ENCODE data around the gene GNG13. TPM values are rescaled to one million over a fixed set of nuclear protein-coding genes. Genes with fewer than 3 reads are reported as not detected.

Gene GNG13
- total and polyA plus RNA-seq, 9 of the 15 experiments (the other 6 are each of a cell fraction or from before 2014, with no cell fraction given) = not detected

DNA sequence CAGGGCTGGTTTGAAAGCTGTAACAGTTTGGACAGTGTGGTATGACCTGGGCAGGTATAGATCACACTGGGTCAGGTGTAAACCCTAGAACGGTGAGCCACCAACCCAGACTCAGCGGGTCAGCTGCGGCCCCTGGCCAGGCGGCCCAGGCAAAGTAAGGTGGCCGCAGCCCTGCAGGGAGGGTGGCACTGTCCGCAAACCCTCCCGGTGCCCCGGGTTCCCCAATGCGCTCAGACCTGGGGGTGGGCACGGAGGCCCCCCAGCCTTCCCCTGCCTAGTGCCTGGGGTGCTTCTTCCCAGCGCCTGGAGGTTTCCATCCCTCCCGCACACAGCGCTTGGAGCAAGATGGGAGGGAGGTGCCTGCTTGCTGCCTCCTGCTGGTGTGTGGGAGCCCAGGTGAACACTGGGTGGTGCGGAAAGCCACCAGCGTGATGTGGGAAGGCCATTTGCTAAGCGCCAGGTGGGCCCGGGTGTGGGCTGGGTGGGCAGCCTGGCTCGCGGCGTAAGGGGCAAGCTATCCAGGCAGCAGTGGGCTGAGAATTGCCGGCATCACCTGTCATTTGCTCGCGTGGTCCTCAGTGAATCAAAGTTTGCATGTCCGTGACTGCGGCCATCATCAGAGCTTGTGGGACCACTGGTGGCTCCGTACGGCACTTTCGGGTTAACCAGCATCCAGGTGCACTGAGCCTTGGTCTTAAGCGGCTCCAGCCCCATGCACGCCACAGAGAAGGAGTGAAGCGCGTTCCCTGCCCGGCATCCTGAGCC, 47.3 kb upstream of the GNG13 start:
- in situ Hi-C loops (cut with MboI) (no loop called here), intact Hi-C loops (cut with micrococcal nuclease) (no loop called here)
- no peak overlapping the region for H2AFZ ChIP-seq (ENCODE audit: low read depth, low read length)
- CTCF ChIA-PET (ENCODE audit: low intra/inter-chr PET ratio) = no interaction called here
- H3K27me3 ChIP-seq (ENCODE audit: control insufficient read depth in 2 of 2, insufficient read depth in 2 of 2, low read length in 2 of 2) = peaks cover 49 to 94% of the 10 kb centered on the region in 2 experiments
- H3K9me3 ChIP-seq (replicated peaks; ENCODE audit: control insufficient read depth, insufficient read depth, low read depth, low read length) = no peaks in the 10 kb centered on the region; the same call in 1 of the 2 replicates
- no peaks in the 10 kb centered on the region for H3K36me3 ChIP-seq (ENCODE audit: control insufficient read depth, insufficient read depth, low read length)
- FAIRE-seq (no peak), DNase-seq (ENCODE audit: extremely low read depth in 1 of 4, low spot score in 3 of 4) (no peak), ATAC-seq (no peak)
- H3K4me1 ChIP-seq (replicated peaks in 1 of 2; ENCODE audit: control insufficient read depth in 2 of 2, insufficient read depth in 2 of 2, low read length in 2 of 2) = peaks cover 0 to 34% of the 10 kb centered on the region in 2 experiments; a peak in 2 of 5 replicates
- H3K9me1 ChIP-seq (ENCODE audit: control insufficient read depth, insufficient read depth, low read length) = no peaks in the 10 kb centered on the region
- POLR2A ChIA-PET = no interaction called here
- no peak overlapping the region for H3K9ac ChIP-seq (ENCODE audit: insufficient read depth in 1 of 2, low read depth in 2 of 2, low read length in 2 of 2)
- no peak overlapping the region for H3K27ac ChIP-seq (ENCODE audit: extremely low read depth, low read depth, low read length)
- no peaks in the 10 kb centered on the region for H3K79me2 ChIP-seq (ENCODE audit: control insufficient read depth, insufficient read depth, low read length)
- no TSS peak for BruUV-seq (replicated peaks)
- H3K4me2 ChIP-seq (ENCODE audit: insufficient read depth, low read length) = no peak overlapping the region
- no peaks in the 10 kb centered on the region for H4K20me1 ChIP-seq (replicated peaks; ENCODE audit: control insufficient read depth, insufficient read depth, low read length)
- no peak overlapping the region for H3K4me3 ChIP-seq
- 21% methylated on average over 33 of the region's 33 CpGs for WGBS (ENCODE audit: insufficient coverage, low coverage, missing lambda C conversion rate)
- no peak for TF ChIP-seq SMC3 (conservative IDR thresholded peaks at IDR 0.05; ENCODE audit: insufficient read depth, low read depth, low read length)
- TF ChIP-seq HMG20B (CRISPR knock-in tag; IDR thresholded peaks at IDR 0.05) = no peak
- TF ChIP-seq CBX2 (IDR thresholded peaks at IDR 0.05; ENCODE audit: insufficient read depth, low read length, poor library complexity, severe bottlenecking) = no peak
- TF ChIP-seq, protein P1, sequence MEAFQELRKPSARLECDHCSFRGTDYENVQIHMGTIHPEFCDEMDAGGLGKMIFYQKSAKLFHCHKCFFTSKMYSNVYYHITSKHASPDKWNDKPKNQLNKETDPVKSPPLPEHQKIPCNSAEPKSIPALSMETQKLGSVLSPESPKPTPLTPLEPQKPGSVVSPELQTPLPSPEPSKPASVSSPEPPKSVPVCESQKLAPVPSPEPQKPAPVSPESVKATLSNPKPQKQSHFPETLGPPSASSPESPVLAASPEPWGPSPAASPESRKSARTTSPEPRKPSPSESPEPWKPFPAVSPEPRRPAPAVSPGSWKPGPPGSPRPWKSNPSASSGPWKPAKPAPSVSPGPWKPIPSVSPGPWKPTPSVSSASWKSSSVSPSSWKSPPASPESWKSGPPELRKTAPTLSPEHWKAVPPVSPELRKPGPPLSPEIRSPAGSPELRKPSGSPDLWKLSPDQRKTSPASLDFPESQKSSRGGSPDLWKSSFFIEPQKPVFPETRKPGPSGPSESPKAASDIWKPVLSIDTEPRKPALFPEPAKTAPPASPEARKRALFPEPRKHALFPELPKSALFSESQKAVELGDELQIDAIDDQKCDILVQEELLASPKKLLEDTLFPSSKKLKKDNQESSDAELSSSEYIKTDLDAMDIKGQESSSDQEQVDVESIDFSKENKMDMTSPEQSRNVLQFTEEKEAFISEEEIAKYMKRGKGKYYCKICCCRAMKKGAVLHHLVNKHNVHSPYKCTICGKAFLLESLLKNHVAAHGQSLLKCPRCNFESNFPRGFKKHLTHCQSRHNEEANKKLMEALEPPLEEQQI (IDR thresholded peaks at IDR 0.05) = no peak
- TF ChIP-seq NFATC3 (IDR thresholded peaks at IDR 0.05) = no peak
- no peak for TF ChIP-seq MEIS2 (IDR thresholded peaks at IDR 0.05; ENCODE audit: partially characterized antibody)
- TF ChIP-seq, protein P2, sequence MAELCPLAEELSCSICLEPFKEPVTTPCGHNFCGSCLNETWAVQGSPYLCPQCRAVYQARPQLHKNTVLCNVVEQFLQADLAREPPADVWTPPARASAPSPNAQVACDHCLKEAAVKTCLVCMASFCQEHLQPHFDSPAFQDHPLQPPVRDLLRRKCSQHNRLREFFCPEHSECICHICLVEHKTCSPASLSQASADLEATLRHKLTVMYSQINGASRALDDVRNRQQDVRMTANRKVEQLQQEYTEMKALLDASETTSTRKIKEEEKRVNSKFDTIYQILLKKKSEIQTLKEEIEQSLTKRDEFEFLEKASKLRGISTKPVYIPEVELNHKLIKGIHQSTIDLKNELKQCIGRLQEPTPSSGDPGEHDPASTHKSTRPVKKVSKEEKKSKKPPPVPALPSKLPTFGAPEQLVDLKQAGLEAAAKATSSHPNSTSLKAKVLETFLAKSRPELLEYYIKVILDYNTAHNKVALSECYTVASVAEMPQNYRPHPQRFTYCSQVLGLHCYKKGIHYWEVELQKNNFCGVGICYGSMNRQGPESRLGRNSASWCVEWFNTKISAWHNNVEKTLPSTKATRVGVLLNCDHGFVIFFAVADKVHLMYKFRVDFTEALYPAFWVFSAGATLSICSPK (IDR thresholded peaks at IDR 0.05; ENCODE audit: borderline replicate concordance) = no peak
- TF ChIP-seq, protein P3, sequence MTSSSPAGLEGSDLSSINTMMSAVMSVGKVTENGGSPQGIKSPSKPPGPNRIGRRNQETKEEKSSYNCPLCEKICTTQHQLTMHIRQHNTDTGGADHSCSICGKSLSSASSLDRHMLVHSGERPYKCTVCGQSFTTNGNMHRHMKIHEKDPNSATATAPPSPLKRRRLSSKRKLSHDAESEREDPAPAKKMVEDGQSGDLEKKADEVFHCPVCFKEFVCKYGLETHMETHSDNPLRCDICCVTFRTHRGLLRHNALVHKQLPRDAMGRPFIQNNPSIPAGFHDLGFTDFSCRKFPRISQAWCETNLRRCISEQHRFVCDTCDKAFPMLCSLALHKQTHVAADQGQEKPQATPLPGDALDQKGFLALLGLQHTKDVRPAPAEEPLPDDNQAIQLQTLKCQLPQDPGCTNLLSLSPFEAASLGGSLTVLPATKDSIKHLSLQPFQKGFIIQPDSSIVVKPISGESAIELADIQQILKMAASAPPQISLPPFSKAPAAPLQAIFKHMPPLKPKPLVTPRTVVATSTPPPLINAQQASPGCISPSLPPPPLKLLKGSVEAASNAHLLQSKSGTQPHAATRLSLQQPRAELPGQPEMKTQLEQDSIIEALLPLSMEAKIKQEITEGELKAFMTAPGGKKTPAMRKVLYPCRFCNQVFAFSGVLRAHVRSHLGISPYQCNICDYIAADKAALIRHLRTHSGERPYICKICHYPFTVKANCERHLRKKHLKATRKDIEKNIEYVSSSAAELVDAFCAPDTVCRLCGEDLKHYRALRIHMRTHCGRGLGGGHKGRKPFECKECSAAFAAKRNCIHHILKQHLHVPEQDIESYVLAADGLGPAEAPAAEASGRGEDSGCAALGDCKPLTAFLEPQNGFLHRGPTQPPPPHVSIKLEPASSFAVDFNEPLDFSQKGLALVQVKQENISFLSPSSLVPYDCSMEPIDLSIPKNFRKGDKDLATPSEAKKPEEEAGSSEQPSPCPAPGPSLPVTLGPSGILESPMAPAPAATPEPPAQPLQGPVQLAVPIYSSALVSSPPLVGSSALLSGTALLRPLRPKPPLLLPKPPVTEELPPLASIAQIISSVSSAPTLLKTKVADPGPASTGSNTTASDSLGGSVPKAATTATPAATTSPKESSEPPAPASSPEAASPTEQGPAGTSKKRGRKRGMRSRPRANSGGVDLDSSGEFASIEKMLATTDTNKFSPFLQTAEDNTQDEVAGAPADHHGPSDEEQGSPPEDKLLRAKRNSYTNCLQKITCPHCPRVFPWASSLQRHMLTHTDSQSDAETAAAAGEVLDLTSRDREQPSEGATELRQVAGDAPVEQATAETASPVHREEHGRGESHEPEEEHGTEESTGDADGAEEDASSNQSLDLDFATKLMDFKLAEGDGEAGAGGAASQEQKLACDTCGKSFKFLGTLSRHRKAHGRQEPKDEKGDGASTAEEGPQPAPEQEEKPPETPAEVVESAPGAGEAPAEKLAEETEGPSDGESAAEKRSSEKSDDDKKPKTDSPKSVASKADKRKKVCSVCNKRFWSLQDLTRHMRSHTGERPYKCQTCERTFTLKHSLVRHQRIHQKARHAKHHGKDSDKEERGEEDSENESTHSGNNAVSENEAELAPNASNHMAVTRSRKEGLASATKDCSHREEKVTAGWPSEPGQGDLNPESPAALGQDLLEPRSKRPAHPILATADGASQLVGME (CRISPR knock-in tag; IDR thresholded peaks at IDR 0.05) = no peak
- no peak for TF ChIP-seq GTF2F1 (IDR thresholded peaks at IDR 0.05; ENCODE audit: low read depth, low read length)
- TF ChIP-seq GATAD2A (IDR thresholded peaks at IDR 0.05) = no peak

Measured in K562 (cell line).